SK-N-SH (cell line): ENCODE measurements around the gene HAND1.

Source experiments
- CHD2 ChIP-seq: fragments of 150-350 bp; IDR thresholded peaks from 2 replicates; pipeline ENCODE4 v1.6.1; 2018; ENCODE audit warnings: low read length; ENCODE audit not compliant: partially characterized antibody
- CTCF ChIP-seq: fragments of 200-600 bp; sonication (generic); IDR thresholded peaks from 2 replicates; pipeline ENCODE4 v1.6.1; 2017; ENCODE audit warnings: antibody characterized with exemption, mild to moderate bottlenecking, moderate library complexity
- NRF1 ChIP-seq: IDR thresholded peaks from 2 replicates; pipeline ENCODE4 v1.6.1; 2012; ENCODE audit warnings: low read depth, mild to moderate bottlenecking, low read length
- PBX3 ChIP-seq: IDR thresholded peaks from 2 replicates; pipeline ENCODE4; 2012
- REST ChIP-seq: IDR thresholded peaks from 2 replicates; pipeline ENCODE4 v1.6.1; 2012; ENCODE audit warnings: mild to moderate bottlenecking, low read depth, low read length, moderate library complexity
- RXRA ChIP-seq: IDR thresholded peaks from 2 replicates; pipeline ENCODE4 v1.4.0; 2012; ENCODE audit warnings: low read depth, mild to moderate bottlenecking, borderline replicate concordance
- YY1 ChIP-seq: IDR thresholded peaks from 2 replicates; pipeline ENCODE4 v1.4.0; 2012; ENCODE audit warnings: low read depth, mild to moderate bottlenecking

- TF ChIP-seq CHD2 (no peak), YY1 (no peak), CTCF (no peak), PBX3 (no peak), NRF1 (no peak), RXRA (no peak), REST (no peak)
Measured at GRCh38 chr5:154502180-154502579, 24.2 kb upstream of the HAND1 start.
